ENCODE data around the gene FCER2. TPM values are rescaled to one million over a fixed set of nuclear protein-coding genes. Genes with fewer than 3 reads are reported as not detected.

FCER2 gene
- total RNA-seq, 3 donors from 2014 or later (not counting 1 experiment from before 2014, with no cell fraction given) = 0.52 to 1.2 (median 1.0) TPM

- H3K9me3 Mint-ChIP-seq = peaks cover 0 to 2% of the 10 kb centered on the region in 2 donors
- no peak overlapping the region for H3K4me3 ChIP-seq (ENCODE audit: low read length)
- peaks cover 14 to 45% of the 10 kb centered on the region in 2 donors for H3K4me1 Mint-ChIP-seq
- peak overlapping the region; percentile 58 for H3K4me3 Mint-ChIP-seq
- no peaks in the 10 kb centered on the region for H3K9me3 ChIP-seq (ENCODE audit: control insufficient read depth, insufficient read depth, low read length)
- no peak for ATAC-seq
- no peak for TF ChIP-seq CTCF (IDR thresholded peaks at IDR 0.05)
- no peaks in the 10 kb centered on the region for H3K27me3 ChIP-seq (ENCODE audit: control insufficient read depth, insufficient read depth, low read length)
- peaks cover 37% of the 10 kb centered on the region for H3K4me1 ChIP-seq (ENCODE audit: control insufficient read depth, insufficient read depth, low read length)
- peaks cover 12% of the 10 kb centered on the region for H3K36me3 ChIP-seq (ENCODE audit: control insufficient read depth, insufficient read depth, low read length)
- no peak overlapping the region for H3K27ac ChIP-seq (ENCODE audit: low read length)
- H3K27ac Mint-ChIP-seq = peak overlapping the region; percentile 53 to 84
- H3K27me3 Mint-ChIP-seq (ENCODE audit: low read depth in 2 of 2) = no peaks in the 10 kb centered on the region
- intact Hi-C loops (cut with micrococcal nuclease) = loop anchor here (10.0 kb wide), 1 partner anchor 46 kb away; the partner anchor contains the start of gene TRAPPC5
- no peak for DNase-seq
- H3K36me3 Mint-ChIP-seq = no peaks in the 10 kb centered on the region
- WGBS (ENCODE audit: insufficient coverage) = 92% methylated on average over 12 of the region's 12 CpGs
These were observed 63.0 kb downstream of the FCER2 start for GRCh38 chr19:7638802-7639465.

Other genes starting within 250 kb of the FCER2 start
- gene PEX11G, start 213.1 kb downstream of the FCER2 start, total RNA-seq = 1 to 10 TPM in 1 of 3 donors, under 1 TPM in 1, not detected in 1; 0.33 to 1.5 TPM
- 10 to 100 TPM in 2 of 3 donors, 1 to 10 TPM in 1; 9.8 to 11.6 (median 10.9) TPM for gene ZNF358, start 186.0 kb downstream of the FCER2 start, total RNA-seq
- gene MCOLN1, start 179.5 kb downstream of the FCER2 start, total RNA-seq = 10 to 100 TPM; 22.9 to 37.6 (median 27.8) TPM
- gene PNPLA6, start 166.4 kb downstream of the FCER2 start, total RNA-seq = 100 to 1,000 TPM; 118 to 190 (median 125) TPM
- under 1 TPM in 2 of 3 donors, not detected in 1; 0.24 to 0.34 TPM for gene CAMSAP3, start 106.3 kb downstream of the FCER2 start, total RNA-seq
- gene XAB2, start 72.6 kb downstream of the FCER2 start, total RNA-seq = 10 to 100 TPM; 60.2 to 70.8 (median 67.7) TPM
- 100 to 1,000 TPM in 2 of 3 donors, 10 to 100 TPM in 1; 92.0 to 139 (median 106) TPM for gene PET100, start 72.3 kb downstream of the FCER2 start, total RNA-seq
- gene PCP2, start 68.4 kb downstream of the FCER2 start, total RNA-seq = 1 to 10 TPM; 5.4 to 8.4 (median 7.7) TPM
- gene STXBP2, start 65.0 kb downstream of the FCER2 start, total RNA-seq = 100 to 1,000 TPM; 366 to 409 (median 384) TPM
- 1 to 10 TPM in 1 of 3 donors, not detected in 2; 3.8 TPM for gene RETN, start 33.1 kb downstream of the FCER2 start, total RNA-seq
- 1 to 10 TPM in 2 of 3 donors, under 1 TPM in 1; 0.59 to 4.8 (median 1.8) TPM for gene MCEMP1, start 25.0 kb downstream of the FCER2 start, total RNA-seq
- 10 to 100 TPM; 53.8 to 58.8 (median 54.2) TPM for gene TRAPPC5, start 21.3 kb downstream of the FCER2 start, total RNA-seq
- gene CLEC4G, start 30.0 kb upstream of the FCER2 start, total RNA-seq = not detected
- under 1 TPM in 1 of 3 donors, not detected in 2; 0.10 TPM for gene CD209, start 45.4 kb upstream of the FCER2 start, total RNA-seq
- gene CLEC4M, start 61.1 kb upstream of the FCER2 start, total RNA-seq = not detected
- gene EVI5L, start 128.1 kb upstream of the FCER2 start, total RNA-seq = 10 to 100 TPM in 2 of 3 donors, 1 to 10 TPM in 1; 9.6 to 13.5 (median 11.3) TPM
- gene PRR36, start 172.3 kb upstream of the FCER2 start, total RNA-seq = under 1 TPM; 0.11 to 0.13 (median 0.12) TPM
- not detected for gene LRRC8E, start 186.4 kb upstream of the FCER2 start, total RNA-seq
- 100 to 1,000 TPM; 131 to 218 (median 159) TPM for gene MAP2K7, start 201.7 kb upstream of the FCER2 start, total RNA-seq
- 1 to 10 TPM; 3.5 to 4.6 (median 4.4) TPM for gene TGFBR3L, start 212.7 kb upstream of the FCER2 start, total RNA-seq
- 10 to 100 TPM; 22.1 to 32.4 (median 27.1) TPM for gene SNAPC2, start 218.2 kb upstream of the FCER2 start, total RNA-seq
- gene CTXN1, start 224.0 kb upstream of the FCER2 start, total RNA-seq = under 1 TPM in 1 of 3 donors, not detected in 2; 0.39 TPM
- 100 to 1,000 TPM in 1 of 3 donors, 10 to 100 TPM in 2; 83.3 to 116 (median 89.4) TPM for gene TIMM44, start 241.5 kb upstream of the FCER2 start, total RNA-seq